HG03558 (cell line): ENCODE data around the gene SNRNP40.

Source experiments
- ATAC-seq: cut with Tn5 transposase; IDR thresholded peaks from one replicate; pipeline ENCODE4 v1.9.1; 2021; ENCODE audit warnings: moderate number of reproducible peaks; ENCODE audit not compliant: unreplicated experiment; ENCODE audit errors: extremely low read depth

Gene SNRNP40

DNA sequence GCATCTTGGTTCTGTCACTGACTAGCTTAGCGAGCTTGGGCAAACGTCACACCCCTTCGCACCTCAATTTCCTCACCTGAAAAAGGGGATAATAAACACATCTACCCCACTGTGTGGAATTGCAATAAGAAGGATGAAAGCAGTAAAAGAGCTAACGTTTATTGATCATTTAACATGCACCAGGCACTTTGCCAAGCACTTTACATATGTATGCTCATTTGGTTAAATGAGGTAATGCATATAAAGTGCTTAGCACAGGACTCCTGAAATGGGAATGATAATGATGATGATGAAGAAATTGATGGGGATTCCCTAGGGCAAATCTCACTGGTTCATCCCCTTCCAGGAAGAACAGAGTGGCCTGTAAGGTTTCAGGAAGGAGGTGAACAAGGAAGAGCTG lies 61.7 kb downstream of the SNRNP40 start:
- no peak for ATAC-seq

DNA sequence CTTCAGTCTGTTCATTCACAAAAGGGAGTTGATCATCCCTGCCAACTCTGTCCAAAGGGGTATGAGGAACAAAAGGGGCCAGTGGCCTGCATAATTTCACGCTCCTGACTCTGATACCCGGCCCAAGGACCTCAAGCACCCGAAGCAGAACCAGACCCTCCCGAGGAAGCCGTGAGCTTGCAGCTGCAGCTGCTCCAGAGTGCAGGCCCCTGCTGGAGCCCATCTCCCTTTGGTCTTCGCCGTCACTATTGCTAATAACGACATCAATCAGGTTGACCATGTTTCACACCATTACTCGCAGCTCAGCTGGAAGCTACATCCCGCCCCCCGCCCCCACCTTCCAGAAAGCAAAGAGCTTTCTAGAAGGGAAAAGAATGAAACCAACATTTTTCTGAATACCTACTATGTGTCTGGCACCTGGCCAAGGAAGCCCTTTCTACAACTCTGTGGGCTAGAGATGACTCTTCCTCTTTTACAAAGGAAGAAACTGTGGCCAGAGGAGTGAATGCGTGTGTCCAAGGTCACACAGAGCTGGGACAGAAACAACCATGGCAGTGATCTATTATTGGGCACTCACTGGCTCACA lies 62.4 kb downstream of the SNRNP40 start:
- no peak for ATAC-seq

DNA sequence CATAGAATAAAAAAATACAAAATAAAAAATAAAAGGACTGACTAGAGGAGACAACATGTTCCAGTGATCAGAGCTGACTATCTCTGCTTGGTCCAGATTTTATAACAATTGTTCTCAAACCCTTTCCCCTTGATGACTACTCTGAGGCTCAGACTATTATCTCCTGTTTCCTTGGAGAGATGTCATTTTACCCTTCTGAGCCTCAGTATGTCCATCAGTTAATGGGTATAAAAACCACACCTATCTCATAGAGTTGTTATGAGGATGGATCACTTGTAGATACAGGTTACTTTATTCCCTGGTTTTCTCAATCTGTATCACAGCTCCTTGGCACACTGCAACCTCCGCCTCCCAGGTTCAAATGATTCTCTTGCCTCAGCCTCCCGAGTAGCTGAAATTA lies 63.9 kb downstream of the SNRNP40 start:
- ATAC-seq = no peak

DNA sequence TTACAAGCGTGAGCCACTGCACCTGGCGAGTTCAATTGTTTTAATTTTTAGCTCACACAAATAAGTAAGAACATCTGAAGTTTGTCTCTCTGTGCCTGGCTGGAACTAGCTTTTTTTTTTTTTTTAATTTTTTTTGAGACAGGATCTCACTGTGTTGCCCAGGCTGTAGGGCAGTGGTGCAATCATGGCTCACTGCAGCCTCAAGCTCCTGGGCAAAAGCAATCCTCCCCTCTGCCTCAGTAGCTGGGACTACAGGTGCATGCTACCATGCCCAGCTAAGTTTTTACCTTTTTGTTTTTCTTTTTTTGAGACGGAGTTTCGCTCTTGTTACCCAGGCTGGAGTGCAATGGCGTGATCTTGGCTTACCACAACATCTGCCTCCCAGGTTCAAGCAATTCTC lies 64.8 kb downstream of the SNRNP40 start:
- no peak for ATAC-seq

DNA sequence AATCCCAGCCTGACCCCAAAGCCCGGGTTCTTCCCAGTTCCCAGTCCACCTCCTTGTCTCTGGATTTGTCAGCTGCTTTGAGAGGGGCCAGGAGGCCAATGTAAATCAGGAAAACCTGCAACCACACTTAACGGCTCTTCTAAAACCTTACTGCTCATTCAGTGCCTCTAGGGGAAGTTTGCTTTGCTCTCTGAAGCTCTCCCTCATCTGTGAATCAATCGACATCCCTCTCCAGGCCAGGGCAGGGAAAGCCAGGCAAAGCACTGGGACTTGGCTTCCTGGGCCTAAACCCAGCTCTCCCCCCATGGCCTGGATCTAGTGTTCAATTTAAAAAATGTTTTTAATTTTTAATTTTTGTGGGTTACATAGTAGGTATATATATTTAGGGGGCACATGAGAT lies 66.2 kb downstream of the SNRNP40 start:
- ATAC-seq = no peak

DNA sequence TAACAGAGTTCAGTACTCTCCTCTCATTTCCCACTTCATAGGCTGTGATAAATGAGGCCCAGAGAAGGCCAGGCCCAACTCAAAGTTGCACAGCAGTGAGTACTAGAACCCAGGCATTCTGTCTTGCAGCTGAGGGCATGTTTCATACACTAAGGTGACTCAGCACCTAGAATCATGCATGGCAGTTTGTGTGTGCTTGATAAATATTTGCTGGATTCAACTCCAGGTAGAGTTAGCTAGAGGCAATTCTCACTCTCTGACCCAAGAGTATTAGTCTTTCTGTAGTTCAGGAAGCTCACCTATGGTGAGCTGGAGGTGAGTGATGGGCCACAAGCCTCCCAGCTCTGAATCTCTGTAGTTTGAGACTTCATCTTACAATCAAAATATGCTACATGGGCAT lies 67.6 kb downstream of the SNRNP40 start:
- ATAC-seq = no peak

DNA sequence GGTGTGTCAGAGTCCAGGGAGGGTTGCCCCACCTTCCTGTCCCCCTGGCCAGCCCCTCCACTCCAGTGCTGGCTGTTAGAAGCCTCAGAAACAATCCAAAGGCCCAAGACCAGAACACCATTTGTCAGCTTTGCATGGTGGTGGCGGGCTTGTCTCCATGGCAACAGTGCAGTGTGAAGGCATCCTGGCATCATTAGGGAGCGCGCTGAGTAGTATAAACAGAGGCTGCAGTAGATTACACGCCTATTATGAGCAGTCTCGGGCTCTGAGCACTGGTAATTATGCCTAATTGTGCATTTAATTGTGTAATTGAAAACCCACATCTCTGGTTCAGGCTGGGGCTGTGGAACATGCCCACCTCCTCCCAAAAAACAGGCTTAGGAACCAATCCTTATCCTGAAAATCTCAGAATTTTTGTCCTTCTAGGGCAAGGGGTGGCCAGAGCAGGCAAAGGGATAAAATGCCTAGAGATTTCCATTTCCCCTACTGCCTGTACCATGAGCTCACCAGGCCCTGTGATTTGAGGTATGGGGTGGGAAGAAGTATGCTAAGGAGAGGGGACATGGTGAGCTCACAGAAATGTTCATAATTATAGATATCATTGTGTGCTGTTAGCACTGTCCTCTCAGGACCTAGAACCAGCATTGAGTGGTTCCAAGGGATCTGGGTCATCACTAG lies 68.6 kb downstream of the SNRNP40 start:
- no peak for ATAC-seq

DNA sequence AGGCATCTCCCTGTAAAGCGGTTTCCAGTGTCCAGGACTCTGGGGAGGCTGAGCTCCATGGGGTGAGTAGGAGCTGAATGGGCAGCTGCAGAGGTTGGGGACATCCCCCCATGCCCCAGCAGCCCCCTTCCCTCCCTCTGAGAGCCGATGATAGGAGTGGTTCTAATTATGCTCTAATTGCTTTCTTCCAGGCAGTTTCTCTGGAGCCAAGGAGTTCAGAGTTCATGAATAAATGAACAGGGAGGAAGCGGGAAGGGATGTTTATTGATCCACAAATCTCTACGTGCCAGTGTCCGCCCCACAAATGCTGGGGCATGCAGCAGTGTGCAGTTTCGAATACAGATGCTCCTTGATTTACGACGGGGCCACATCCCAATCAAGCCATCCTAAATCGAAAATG lies 72.5 kb downstream of the SNRNP40 start:
- ATAC-seq = no peak

DNA sequence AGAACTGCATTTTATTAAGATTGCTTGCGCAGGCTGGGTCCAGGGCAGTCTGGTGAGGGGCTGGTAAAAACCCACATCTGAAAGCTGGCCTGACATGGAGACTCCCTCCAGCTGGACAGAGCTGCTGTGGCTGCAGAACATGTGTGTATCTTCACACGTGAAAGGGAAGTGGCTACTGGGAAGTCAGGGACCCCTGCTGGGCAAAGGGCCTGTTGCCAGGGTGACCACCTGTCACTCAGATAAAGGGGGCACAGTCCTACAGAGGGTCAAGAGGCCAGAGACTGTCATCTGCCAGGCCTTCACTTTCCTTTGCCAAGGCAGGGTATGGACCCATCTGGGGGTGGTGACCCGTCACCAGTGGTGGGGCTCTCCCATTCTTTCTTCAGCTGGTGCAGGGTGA lies 74.4 kb downstream of the SNRNP40 start:
- ATAC-seq = no peak

DNA sequence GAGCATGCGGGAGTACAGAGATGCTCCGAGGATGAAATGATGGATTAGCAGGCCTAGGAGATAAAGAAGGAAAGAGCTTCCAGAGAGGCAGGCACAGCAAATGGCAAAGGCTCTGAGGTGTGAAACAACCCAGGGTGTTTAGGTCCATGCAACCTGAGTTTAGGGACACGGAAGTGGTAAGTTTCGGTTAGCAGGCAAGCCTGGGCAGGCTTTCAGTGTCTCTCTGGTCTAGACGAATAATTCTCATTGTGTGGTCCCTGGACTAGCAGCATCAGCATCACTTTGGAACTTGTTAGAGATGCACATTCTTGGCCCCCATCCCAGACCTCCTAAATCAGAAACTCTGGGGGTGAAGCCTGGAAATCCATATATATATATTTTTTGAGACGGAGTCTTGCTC lies 75.5 kb downstream of the SNRNP40 start:
- no peak for ATAC-seq

DNA sequence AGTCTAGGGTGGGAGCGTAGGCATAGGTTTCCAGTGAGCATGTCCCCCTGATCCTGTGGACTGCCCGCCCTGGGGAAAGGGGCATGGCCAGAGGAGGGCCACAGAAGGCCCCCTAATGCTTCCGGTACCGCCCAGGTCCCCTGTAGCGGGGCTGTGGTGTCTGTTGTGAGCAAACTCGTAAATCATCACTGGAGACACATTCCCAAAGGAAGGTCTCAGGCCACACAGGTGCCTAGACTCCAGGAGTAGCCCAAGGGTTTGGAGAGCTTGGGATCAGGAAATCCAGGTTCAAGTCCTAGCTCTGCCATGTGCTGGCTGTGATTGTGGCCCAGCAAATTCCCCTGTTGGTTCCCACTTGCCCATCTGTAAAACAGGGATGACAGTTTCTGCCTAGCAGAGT lies 77.1 kb downstream of the SNRNP40 start:
- ATAC-seq = no peak

DNA sequence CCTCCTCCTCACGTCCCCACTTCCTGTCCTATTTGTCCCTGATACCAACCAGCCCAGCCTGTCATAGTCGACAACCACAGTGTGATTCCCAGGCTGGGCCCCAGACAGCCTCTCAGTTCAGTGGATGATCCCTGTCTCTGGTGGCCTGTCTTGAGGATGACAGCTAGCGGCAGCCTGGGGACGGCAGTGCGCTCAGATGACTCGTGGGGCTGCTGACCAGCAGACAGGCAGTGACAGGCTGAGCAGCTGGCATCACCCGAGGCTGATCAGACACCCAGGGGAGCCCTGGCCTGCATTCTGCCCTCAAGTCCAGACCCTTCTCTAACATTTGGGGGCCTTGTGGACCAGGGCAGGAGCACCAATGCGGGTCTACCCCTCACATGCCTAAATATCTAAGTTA lies 77.9 kb downstream of the SNRNP40 start:
- ATAC-seq = no peak

DNA sequence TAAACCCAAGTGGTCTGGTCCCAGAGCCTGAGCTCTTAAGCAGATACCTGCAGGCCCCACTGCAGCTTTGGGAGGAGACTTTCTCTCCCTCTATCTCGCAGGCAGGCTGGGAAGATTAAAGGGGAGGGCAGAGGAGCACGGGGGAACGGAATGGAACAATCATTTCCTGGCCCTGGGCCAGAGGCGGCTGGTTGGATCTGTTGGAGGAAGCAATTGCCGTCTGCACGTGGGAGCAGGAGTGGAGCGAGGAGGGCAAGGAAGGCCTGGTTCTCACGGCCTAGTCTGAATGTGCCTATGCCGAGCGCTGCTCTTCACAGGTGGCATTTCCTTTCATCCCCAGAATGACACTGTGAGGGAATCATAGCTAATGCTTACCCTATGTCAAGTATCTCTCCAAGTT lies 80.6 kb downstream of the SNRNP40 start:
- no peak for ATAC-seq

DNA sequence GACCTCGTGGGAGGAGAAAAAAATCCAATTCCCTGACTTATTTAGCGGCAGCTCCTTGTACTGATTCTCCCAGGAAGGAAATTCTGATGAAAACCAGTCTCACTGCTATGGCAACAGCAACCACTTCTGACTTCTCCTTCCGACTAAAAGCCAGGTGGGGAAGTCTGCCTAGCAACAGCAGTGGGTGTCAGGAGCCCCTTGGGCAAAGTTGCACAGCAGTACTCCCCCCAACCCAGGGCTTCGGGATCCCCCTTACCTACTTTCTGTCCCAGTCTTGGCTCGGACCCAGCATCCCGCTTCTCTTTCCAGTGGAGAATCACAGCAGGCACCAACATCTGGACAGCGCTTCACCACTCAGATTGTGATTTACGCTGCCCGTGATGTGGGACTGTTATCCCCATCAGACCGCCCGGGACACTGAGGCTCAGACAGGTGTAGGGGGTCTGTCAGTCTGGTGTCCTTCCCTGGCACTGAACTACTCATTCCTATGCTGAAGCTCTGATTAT lies 81.5 kb downstream of the SNRNP40 start:
- ATAC-seq = no peak

DNA sequence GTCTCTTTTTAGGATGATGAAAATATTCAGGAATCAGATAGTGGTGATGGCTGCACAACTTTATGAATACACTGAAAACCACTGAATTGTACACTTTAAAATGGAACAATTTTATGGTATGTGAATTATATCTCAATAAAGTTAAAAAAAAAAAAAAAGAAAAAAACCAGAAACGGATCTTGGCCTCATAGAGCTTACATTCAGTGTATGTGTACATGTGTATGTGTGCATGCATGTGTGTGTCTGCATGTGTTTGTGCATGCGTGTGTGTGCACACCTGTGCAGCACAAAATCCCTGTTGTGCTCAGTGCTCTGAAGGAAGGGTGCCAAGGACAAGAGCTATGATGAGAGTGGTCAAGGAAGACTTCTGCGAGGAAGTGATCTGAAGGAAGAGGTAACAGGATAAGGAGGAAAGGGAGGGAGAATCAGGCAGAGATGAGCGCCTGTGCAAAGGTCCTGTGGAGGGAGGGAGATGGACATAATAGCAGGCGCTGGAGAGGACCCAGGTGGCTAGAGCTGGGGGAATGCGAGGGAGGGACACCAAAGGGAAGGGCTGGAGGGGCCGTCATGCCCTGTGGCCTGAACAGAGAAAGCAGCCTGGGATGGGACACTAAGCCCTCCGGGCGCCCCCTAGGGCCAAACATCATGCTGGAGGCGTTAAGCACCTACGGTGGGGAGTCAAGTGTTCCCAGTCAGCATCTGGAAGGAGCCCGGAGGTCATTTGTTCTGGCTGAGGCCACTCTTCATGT lies 82.1 kb downstream of the SNRNP40 start:
- ATAC-seq = no peak
